Esophagus mucosa (tissue), 1 donor: ENCODE measurements around the gene MAP3K5. TPM values are rescaled to one million over a fixed set of nuclear protein-coding genes. Genes with fewer than 3 reads are reported as not detected.
A peak's percentile ranks its signal among the peaks of the same experiment; 100 is the strongest.

Experiments
- ATAC-seq: fragments of 200-7000 bp; cut with Tn5 transposase; one replicate; pipeline ENCODE4 v1.9.1; 2020
- total RNA-seq: library from RNA; stranded (reverse); gene quantifications from one replicate; pipeline ENCODE4 v1.2.4, GENCODE V29; 2023
- donor health status: DM: yes; HTN: yes; CAD: no.

MAP3K5 gene
- total RNA-seq, 1 donor from 2014 or later: 14.5 TPM

DNA sequence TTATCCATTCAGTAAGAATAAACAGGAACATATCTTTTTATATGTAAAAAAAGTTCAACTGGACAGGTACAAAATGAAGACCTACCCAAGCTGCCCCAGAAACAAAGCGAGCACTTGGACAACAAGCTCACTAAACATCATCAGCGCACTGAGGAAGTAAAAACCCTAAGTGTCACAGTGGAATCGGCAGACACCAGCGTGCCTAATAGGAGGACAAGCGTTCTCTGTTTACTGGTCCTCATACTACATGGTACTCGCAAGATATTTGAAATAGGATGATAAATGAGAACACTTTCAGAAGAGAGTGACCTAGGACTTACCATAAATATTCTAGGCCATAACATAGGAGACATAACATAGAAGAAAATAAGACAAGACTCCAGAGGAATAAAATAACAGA lies 260.2 kb downstream of the MAP3K5 start:
- no peak for ATAC-seq

DNA sequence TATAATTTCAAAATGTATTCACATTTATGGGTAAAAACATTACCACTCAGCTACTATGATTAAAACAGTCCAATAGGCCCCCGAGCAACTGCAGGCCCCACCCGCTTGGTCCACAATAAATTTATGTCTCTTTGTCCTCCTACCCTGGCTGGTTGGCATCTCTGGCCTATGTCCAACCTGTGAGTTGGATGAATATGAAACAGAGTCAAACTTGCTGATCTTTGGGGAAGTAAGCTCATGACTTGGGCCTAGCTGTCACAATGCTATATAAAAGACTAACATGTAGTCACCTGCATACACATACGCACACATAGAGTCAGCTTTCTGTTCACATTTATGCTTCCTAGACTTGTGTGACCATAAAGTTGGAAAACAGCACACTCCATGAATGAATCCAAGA lies 262.6 kb downstream of the MAP3K5 start:
- peak; percentile 88 for ATAC-seq

DNA sequence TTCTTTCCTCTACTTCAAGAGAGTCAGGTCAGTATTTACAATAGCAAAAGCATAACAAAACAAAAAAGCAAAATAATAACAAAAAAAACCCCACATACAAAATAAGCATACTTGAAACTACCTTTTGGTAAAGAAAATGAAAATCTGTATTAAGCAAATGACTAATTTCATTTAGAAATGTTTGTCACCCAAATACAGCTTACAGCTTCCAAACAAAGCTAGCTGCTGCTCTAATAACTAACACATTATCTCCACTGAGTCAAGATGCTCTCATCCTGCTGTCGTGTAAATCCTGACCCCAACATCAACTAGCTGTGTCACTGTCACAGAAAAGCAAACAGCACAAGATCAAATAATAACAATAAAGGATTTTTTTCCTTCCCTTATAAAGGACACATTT lies 263.8 kb downstream of the MAP3K5 start:
- ATAC-seq: no peak

DNA sequence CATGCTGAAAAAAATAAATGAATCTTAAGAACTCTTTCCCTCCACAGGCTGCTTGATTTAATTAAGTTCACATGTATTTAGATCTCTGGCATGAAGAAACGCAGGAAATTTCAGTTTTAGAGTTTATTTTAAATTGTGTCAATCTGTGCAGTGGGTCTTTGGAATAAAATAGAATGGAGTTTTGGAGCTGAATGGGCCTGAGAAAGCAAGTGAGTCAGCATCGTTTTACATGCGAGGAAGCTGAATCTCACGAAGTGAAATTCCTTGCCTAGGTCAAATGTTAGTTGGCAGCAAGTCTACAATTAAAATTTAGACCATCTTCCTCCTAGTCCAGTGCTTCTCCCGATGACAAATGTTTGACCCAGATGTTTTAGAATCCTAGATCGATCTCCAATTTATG lies 264.4 kb downstream of the MAP3K5 start:
- ATAC-seq: no peak

- no peak for ATAC-seq
Measured at GRCh38 chr6:136526937-136527336, 265.3 kb downstream of the MAP3K5 start.

- peak; percentile 77 for ATAC-seq
Measured at GRCh38 chr6:136526196-136526930, 265.9 kb downstream of the MAP3K5 start.

DNA sequence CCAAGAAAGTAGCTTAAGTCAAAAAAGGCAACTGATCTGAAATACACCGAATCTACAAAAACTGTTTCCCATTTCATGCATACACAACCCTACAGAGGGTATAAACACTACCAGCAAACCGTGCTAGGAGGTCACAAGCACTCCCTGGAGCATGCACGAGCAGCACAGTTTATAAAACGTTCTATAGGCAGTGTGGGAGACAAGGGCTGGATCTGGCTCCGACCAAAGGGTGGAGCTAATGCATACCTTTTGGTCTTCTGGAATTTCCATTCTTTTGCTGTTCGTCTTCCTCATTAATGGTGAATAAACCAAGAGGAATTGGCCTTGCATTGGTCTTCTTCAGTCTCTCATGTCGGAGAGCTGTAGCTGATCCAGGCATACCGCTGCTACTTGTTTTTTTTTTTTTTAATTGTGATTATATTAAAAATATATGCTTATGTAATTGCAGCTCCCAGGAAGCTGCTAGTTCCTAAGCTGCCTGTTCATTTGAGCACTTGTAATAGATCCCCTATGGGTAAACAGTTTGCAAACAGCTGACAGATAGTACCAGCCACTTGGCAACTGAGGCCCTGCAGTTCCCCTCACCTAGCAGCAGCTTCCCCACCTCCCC lies 266.6 kb downstream of the MAP3K5 start:
- ATAC-seq: peak; percentile 33

DNA sequence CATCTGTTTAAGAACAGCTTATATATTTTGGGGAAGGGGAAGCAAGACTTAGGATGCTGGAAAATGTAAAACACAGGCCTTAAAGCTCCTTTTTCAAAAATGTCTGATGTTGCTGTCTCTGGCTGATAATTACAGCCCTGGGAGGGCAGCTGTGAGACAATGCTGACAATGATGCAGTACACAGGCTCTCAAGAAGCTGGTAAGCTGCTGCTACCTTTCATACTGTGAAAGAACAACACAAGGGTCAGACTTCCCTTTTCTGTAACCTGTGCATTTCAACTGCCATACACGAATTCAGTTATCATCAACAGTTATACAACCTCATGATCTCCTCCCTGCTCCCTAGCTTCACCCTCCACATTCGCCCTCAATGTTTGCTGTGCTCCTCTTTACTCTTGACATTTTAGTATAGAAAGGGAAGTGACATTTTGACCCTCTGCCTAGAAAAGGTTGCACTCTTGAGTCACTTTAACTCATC lies 267.3 kb downstream of the MAP3K5 start:
- no peak for ATAC-seq

GRCh38 chr6:136524339-136524935 lies 267.8 kb downstream of the MAP3K5 start:
- no peak for ATAC-seq

DNA sequence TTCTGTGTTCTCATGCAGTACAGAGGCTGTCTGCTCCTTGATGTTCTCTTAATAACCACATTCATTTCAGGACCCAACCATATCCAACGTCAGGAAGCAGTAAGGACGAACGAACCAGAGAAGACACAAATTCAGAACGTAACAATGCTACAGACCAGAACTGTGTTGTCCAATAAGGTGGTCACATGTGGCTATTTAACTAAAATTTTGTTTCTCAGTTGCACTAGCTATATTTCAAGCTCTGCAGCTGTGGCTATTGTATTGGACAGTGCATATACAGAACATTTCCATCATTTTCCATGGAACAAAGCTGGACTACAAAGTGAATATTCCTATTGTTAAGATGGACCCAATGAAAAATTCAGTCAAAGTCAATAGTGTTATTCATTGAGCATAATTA lies 269.1 kb downstream of the MAP3K5 start:
- ATAC-seq: no peak

DNA sequence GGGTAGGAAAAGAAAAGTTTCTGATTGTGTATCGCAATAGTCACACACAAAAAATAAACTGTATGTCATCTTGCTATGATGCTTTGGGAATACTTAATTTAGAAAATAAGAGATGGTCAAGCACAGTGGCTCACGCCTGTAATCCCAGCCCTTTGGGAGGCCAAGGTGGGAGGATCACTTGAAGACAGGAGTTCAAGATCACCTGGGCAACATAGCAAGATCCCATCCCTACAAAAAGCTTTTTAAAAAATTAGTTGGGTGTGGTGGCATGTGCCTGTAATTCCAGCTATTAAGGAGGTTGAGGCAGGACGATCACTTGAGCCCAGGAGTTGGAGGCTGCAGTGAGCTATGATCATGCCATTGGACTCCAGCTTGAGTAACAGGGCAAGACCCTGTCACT lies 269.6 kb downstream of the MAP3K5 start:
- ATAC-seq: no peak

GRCh38 chr6:136521911-136522310 lies 270.4 kb downstream of the MAP3K5 start:
- no peak for ATAC-seq

DNA sequence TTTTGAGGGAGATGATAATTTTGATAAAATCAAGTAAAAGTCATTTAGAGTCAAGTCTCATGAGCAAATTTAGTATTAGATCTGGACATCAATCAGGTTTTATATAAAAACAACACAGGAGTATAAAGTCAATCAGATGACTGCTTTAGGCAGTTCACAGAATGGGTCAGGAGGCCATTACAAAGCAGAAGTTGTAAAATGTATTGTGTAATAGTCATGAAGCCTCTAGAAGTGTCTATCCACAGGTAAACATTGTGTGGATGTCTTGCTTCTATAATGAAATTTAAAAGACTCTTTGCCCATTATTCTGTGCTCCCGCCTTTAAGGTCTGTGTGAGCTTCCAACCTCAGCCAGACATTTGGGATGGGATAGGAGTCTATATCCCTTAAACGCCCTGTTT lies 270.9 kb downstream of the MAP3K5 start:
- no peak for ATAC-seq

DNA sequence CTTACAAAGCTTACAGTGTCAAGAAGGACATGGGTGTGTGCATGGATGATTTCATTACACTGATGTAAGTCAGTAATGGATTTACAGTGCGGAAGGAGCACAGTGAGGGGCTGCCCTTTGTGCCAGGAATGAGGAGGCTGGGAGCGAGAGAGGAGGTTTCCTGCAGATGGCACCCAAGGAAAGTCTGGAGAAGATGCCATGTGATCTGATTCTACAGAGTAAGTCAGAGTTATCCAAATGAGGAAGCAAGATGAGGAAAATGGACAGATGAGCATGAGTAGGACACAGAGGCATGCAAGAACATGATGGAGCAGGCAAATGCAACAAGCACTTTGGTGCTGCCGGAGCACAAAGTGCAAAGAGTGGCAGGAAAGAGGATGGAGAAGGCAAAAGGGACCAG lies 271.8 kb downstream of the MAP3K5 start:
- ATAC-seq: peak; percentile 80

DNA sequence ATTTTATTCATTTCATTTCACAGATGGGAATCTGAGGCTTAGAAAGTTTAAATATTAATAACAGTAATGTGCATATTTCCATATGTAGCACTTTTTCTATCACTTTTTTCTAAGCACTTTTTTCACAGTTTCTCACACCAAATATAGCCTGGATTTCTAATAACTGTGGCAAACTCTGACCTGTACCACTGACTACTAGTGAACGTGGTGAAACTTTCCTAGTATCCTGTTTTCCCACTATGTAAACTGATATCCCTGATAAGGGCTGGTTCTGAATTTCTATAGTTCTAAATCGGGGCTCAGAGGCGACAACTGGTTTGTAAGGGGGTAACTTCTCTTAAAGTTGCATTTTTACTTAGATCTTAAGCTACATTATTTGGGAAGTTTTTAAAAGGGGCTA lies 274.7 kb downstream of the MAP3K5 start:
- no peak for ATAC-seq

DNA sequence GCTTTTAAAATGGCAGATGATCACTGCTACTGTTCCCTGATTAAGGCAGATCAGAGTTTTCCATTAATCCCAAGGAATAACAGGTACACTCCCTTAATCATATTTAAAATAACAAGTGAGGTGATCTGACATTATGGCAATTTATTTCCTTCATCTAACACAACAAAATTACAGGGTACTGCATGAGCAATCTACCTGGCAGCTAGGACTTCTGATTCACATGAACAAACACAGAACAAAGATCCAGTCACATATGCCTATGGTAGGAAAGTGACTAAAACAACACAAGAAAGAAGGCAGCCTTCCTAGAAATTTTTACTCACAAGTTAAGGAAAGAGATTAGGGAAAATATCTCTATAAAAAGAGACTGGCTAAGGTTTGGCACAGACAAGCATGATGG lies 275.3 kb downstream of the MAP3K5 start:
- ATAC-seq: peak; percentile 78

DNA sequence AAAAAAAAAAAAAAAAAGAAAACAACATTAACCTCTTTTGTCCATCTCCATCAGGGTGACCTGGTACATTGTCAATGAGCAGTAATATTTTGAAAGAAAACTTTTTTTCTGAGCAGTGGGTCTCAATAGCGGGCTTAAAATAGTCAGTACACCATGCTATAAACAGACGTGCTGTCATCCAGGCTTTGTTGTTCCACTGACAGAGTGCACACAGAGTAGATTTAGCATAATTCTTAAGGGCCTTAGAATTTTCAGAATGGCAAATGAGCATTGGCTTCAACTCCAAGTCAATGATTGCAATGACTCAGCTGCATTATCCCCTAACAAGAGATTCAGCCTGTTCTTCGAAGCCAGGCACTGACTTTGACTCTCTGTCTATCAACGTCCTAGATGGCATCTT lies 277.7 kb downstream of the MAP3K5 start:
- no peak for ATAC-seq

DNA sequence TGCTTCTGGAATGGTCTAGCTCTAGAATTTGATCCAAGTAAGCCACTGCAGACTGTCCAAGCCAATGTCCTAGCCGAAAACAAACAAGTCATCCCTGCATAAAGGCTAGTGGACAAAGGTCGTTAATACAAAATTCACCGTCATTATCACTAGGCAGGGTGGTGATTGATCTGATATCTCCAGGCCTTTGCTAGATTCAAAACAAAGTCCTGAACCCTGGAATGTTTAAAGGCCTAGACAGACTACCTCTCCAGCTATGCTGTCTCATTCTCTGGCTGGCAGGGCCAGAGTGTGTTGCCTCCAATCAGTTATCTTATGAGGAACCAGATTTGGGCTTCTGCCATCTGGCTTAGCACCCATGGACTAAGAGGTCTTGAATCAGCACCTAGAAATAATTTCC lies 280.4 kb downstream of the MAP3K5 start:
- ATAC-seq: no peak

DNA sequence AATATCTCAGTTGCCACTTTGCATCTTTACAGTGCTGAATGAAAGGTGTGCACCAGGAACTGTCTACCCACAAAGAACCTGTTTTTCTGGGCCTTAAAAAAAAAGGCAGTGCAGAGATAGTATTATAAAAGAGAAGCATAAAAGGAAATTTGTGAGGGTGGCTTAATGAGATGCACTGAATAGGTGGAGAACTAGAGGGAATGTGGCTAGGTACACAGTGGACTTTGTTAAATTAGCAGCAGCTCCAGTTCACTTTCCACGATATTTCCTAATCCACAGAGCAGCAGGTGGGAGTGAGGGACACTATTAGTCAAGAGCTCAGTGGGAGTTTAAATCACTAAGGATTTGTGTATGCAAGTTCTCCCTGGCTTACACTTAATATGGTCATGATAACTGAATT lies 280.9 kb downstream of the MAP3K5 start:
- peak; percentile 86 for ATAC-seq

GRCh38 chr6:136510782-136511181 lies 281.5 kb downstream of the MAP3K5 start:
- ATAC-seq: peak; percentile 71

DNA sequence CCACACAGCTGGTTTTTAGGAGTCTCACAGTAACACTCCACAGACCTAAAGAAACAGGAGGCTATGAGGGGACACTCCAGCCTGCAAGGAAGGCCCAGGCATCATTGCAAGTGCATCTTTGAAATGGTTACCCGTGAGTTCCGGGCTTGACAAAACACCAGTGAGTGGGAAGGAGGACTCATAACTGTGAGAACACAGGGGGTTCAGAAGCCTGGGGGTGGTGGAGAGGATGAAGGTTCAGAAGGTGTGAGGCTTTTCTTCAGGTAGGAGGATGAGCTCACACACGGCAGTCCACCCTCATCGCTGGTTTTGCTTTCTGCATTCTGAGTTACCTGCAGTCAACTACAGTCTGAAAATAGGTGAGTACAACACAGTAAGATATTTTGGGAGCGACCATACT lies 282.0 kb downstream of the MAP3K5 start:
- ATAC-seq: no peak

DNA sequence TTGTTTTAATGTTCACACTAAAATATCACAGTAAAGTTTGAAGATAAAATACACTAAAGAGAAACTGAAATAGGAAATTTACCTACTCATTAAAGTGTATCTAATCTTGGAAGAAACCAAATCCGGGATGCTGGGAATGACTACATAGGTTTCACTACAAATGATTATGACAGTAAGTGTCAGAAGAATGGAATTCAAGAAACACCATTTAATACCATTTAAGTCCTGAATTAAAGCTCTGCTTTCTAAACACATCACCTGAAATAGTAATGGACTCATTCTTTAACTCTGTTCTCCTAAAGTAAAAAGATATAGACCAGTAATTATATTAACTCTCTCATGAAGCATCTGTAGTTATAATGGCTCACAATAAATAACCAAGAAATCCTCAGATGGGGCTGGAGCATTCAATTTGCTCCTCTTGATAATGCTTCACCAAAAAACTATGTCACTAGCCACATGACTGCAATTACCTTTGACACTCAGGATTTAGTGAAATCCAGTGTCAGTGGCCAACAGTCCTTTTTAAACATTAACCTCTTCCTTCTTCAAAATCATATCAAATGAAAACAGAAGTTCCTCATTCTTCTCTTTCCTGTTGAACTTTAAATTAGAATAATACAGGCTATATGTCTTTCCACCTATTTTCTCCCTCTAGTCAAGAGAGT lies 283.4 kb downstream of the MAP3K5 start:
- peak; percentile 39 for ATAC-seq
